ENCODE results near the gene ZNF784. TPM values are rescaled to one million over a fixed set of nuclear protein-coding genes. Genes with fewer than 3 reads are reported as not detected.

The ZNF784 gene
- total RNA-seq, 4 donors from 2014 or later: 2.5 to 3.8 (median 3.2) TPM

GRCh38 chr19:55626350-55626749 lies 2.0 kb upstream of the ZNF784 start:
- DNase-seq (ENCODE audit: low spot score) (no peak), ATAC-seq (ENCODE audit: low FRiP score) (no peak)
- TF ChIP-seq CTCF (IDR thresholded peaks at IDR 0.05): no peak

- no peak for ATAC-seq (ENCODE audit: low FRiP score)
- no peak for DNase-seq (ENCODE audit: low spot score)
- TF ChIP-seq CTCF (IDR thresholded peaks at IDR 0.05): no peak
Measured at GRCh38 chr19:55625004-55625326, 599 bp upstream of the ZNF784 start.

GRCh38 chr19:55623561-55623960 lies 805 bp downstream of the ZNF784 start:
- ATAC-seq (ENCODE audit: low FRiP score): no peak
- no peak for TF ChIP-seq CTCF (IDR thresholded peaks at IDR 0.05)
- DNase-seq (ENCODE audit: low spot score): no peak

GRCh38 chr19:55623130-55623529 lies 1.2 kb downstream of the ZNF784 start:
- DNase-seq (ENCODE audit: low spot score): no peak
- ATAC-seq (ENCODE audit: low FRiP score): no peak
- TF ChIP-seq CTCF (IDR thresholded peaks at IDR 0.05): no peak

- DNase-seq (ENCODE audit: low spot score): no peak
- TF ChIP-seq CTCF (IDR thresholded peaks at IDR 0.05): no peak
- ATAC-seq (ENCODE audit: low FRiP score): no peak
Measured at GRCh38 chr19:55622242-55622969, 2.0 kb downstream of the ZNF784 start.

- ATAC-seq (ENCODE audit: low FRiP score) (no peak), DNase-seq (ENCODE audit: low spot score) (no peak)
- TF ChIP-seq CTCF (IDR thresholded peaks at IDR 0.05): no peak
Measured at GRCh38 chr19:55621673-55622231, 2.6 kb downstream of the ZNF784 start.

GRCh38 chr19:55621205-55621672 lies 3.1 kb downstream of the ZNF784 start:
- no peak for ATAC-seq (ENCODE audit: low FRiP score)
- DNase-seq (ENCODE audit: low spot score): no peak
- TF ChIP-seq CTCF (IDR thresholded peaks at IDR 0.05): no peak

All from omental fat pad (tissue), 4 donors.